HepG2 (cell line): ENCODE measurements around the gene RORB. TPM values are rescaled to one million over a fixed set of nuclear protein-coding genes. Genes with fewer than 3 reads are reported as not detected.

Experiments used
- ATAC-seq: fragments of 200-7000 bp; cut with Tn5 transposase; 3 replicates; pipeline ENCODE4 v1.9.1; 2020; ENCODE audit warnings: mild to moderate bottlenecking, moderate library complexity
- BruUV-seq: library from RNA; stranded (reverse); fragments of 400-500 nt; replicated peaks from 2 replicates; lab custom pipeline; 2021; lab: Mats Ljungman, UMichigan
- CTCF ChIA-PET: fragments of 300-600 bp; formaldehyde crosslinking; extraction: SDS; loops from one replicate; lab custom pipeline; 2021; ENCODE audit warnings: low total read pairs, inconsistent platforms, low intra/inter-chr PET ratio; lab: Yijun Ruan, JAX
- POLR2A ChIA-PET: fragments of 350-600 bp; sonication (Branson Sonifier 250); formaldehyde crosslinking; loops from one replicate; lab custom pipeline; 2020; ENCODE audit warnings: antibody characterized with exemption, inconsistent platforms; lab: Yijun Ruan, JAX
- DNase-seq: peaks from one replicate; pipeline ENCODE4 v3.0.0-alpha.2; 2015; ENCODE audit warnings: low spot score
- FAIRE-seq: peaks from 3 replicates; lab custom pipeline; 2011; peaks lifted over from hg19 to GRCh38; lab: Jason Lieb, UNC
- H2AFZ ChIP-seq: one replicate; pipeline ENCODE4 v1.6.1; 2011; ENCODE audit warnings: low read length, inconsistent platforms
- H3K27ac ChIP-seq: fragments of 300-600 bp; 3 replicates; pipeline ENCODE4 v1.8.0; 2011; ENCODE audit warnings: mixed run types, mild to moderate bottlenecking, mixed read lengths, low read length, inconsistent platforms; ENCODE audit not compliant: insufficient read depth; ENCODE audit errors: extremely low read length
- H3K27me3 ChIP-seq, 2 experiments: fragments of 200-600 bp in 1 of 2; 2 replicates in 1 of 2; 3 replicates in 1 of 2; pipeline versions ENCODE4 v1.6.0 to v1.8.0; 2011; ENCODE audit warnings: low read length in 2 of 2, mild to moderate bottlenecking in 2 of 2, moderate library complexity in 2 of 2, inconsistent platforms in 1 of 2; ENCODE audit not compliant: insufficient read depth in 2 of 2, control insufficient read depth in 1 of 2
- H3K36me3 ChIP-seq, 2 experiments: fragments of 200-600 bp in 1 of 2; replicated peaks in 1 of 2; 2 replicates in 1 of 2; 3 replicates in 1 of 2; pipeline versions ENCODE4 v1.5.1 to v1.8.0; 2011; ENCODE audit warnings: low read length in 2 of 2, inconsistent platforms in 1 of 2; ENCODE audit not compliant: insufficient read depth in 2 of 2, control insufficient read depth in 1 of 2
- H3K4me1 ChIP-seq: 2 replicates; pipeline ENCODE4 v1.5.1; 2012; ENCODE audit warnings: low read length, inconsistent platforms; ENCODE audit not compliant: insufficient read depth
- H3K4me2 ChIP-seq: 2 replicates; pipeline ENCODE4 v1.6.0; 2011; ENCODE audit warnings: low read depth, low read length, inconsistent platforms
- H3K4me3 ChIP-seq, 3 experiments: fragments of 200-600 bp in 1 of 3; sonication (generic), shearing (Covaris generic) in 1 of 3; replicated peaks in 1 of 3; 2 replicates each; pipeline ENCODE4 v1.5.1; 2011 to 2016; ENCODE audit warnings: low read length in 3 of 3, inconsistent platforms in 2 of 3, low read depth in 2 of 3, mild to moderate bottlenecking in 2 of 3, control low read depth in 1 of 3, mixed read lengths in 1 of 3; ENCODE audit not compliant: insufficient read depth in 1 of 3
- H3K79me2 ChIP-seq: one replicate; pipeline ENCODE4 v1.6.1; 2011; ENCODE audit warnings: low read length, inconsistent platforms; ENCODE audit not compliant: insufficient read depth
- H3K9ac ChIP-seq: 2 replicates; pipeline ENCODE4 v1.6.0; 2011; ENCODE audit warnings: mild to moderate bottlenecking, low read depth, low read length, inconsistent platforms; ENCODE audit not compliant: insufficient read depth
- H3K9me3 ChIP-seq: 2 replicates; pipeline ENCODE4 v1.5.1; 2012; ENCODE audit warnings: mild to moderate bottlenecking, low read length
- H4K20me1 ChIP-seq: 2 replicates; pipeline ENCODE4 v1.6.0; 2011; ENCODE audit warnings: inconsistent platforms, mild to moderate bottlenecking, low read length, moderate library complexity; ENCODE audit not compliant: insufficient read depth
- GPN1 ChIP-seq: sonication (generic); formaldehyde crosslinking; IDR thresholded peaks from 2 replicates; pipeline ENCODE4 v1.5.1; 2020; ENCODE audit warnings: missing genetic modification reagents, borderline replicate concordance
- MED8 ChIP-seq: sonication (generic); formaldehyde crosslinking; IDR thresholded peaks from 2 replicates; pipeline ENCODE4 v1.8.1; 2023; ENCODE audit warnings: mild to moderate bottlenecking, missing genetic modification reagents; ENCODE audit not compliant: insufficient replicate concordance
- STAG1 ChIP-seq: sonication (generic); formaldehyde crosslinking; IDR thresholded peaks from 2 replicates; pipeline ENCODE4 v1.4.0; 2020; ENCODE audit warnings: missing genetic modification reagents
- ZNF317 ChIP-seq: sonication (generic); formaldehyde crosslinking; IDR thresholded peaks from 2 replicates; pipeline ENCODE4 v1.5.0; 2020; ENCODE audit warnings: mild to moderate bottlenecking, missing genetic modification reagents
- ZNF432 ChIP-seq: sonication (generic); formaldehyde crosslinking; IDR thresholded peaks from 2 replicates; pipeline ENCODE4 v1.5.0; 2020; ENCODE audit warnings: missing genetic modification reagents, mild to moderate bottlenecking, borderline replicate concordance
- WGBS: methylation state at CpG from one replicate; pipeline ENCODE4 v1.1.6; 2017; ENCODE audit warnings: low lambda C conversion rate; 5-methylcytosine and 5-hydroxymethylcytosine counted together
- in situ Hi-C: cut with HindIII; loops from 2 replicates; pipeline ENCODE4 v1.10.0; 2017; ENCODE audit warnings: low pct_unique_long_range_greater_than_20kb; ENCODE audit not compliant: extremely low pct_ligation_motif_present
- intact Hi-C: fragments of 100-400 bp; cut with micrococcal nuclease; formaldehyde crosslinking; loops from one replicate; pipeline ENCODE4 v1.10.0; 2022; ENCODE audit not compliant: unreplicated experiment
- polyA plus RNA-seq, 8 experiments: library from polyadenylated mRNA; depleted of rRNA in 3 of 8; stranded (reverse) in 7 of 8; unstranded in 1 of 8; fragments of >200 nt; fragmentation: Illumina TruSeq in 4 of 8; extraction: Trizol in 4 of 8; gene quantifications; 2 replicates each; pipeline versions ENCODE4 v1.2.1 to v1.2.3, GENCODE V29; 2011 to 2016; ENCODE audit warnings: low read depth in 4 of 8, missing spikeins in 1 of 8, mixed read lengths in 1 of 8; ENCODE audit not compliant: insufficient read depth in 1 of 8
- total RNA-seq, 5 experiments: library from RNA; depleted of rRNA; stranded (reverse); fragments of >200 nt; fragmentation: Illumina TruSeq; extraction: Trizol; gene quantifications; 2 replicates each; pipeline ENCODE4 v1.2.3, GENCODE V29; 2016; ENCODE audit warnings: low read depth in 1 of 5
- TF ChIP-seq, protein P1 (sequence below): sonication (generic); formaldehyde crosslinking; IDR thresholded peaks from 2 replicates; pipeline ENCODE4 v1.4.0; 2020; ENCODE audit warnings: missing genetic modification reagents, borderline replicate concordance
- TF ChIP-seq, protein P2 (sequence below): IDR thresholded peaks from 2 replicates; pipeline ENCODE4 v1.6.1; 2016

RORB gene
- total and polyA plus RNA-seq, 2 of the 13 experiments (the other 11 are each of a cell fraction or from before 2014, with no cell fraction given), result not detected

DNA sequence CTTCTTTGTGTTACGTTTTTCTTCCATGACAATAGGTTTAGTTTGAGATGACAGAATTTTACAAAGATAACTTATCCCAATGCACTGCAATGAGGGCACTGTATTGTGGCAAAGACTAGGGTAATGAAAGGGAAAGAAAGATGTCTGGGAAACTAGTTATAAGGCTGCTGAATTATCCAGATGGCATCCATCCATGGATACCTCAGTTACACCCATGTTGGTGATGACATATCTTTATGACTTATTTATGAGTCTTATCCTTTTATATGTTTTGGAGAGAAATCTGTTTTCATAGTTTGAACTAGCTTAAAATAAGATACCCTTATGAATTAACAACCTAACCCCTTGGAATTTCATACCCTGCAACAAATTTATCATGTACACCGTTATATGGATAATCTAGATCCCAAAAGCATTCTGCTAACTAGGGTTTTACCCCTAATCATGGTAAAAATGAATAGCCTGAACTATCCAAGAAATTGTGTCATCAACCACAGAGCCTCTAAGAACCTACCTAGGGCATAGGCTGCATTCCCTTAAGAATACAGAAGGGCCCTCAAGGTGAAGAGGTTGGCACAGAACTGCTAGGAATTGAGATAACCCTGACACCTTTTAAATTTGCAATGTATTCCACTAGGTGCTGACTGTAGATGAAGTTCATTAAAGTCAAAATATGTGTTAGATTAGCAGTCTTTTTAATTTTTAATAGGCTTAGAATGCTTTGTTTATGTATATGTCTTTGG is 49.5 kb upstream of the RORB start:
- Histone ChIP-seq H3K4me2 (no peak overlapping the region), H3K9ac (no peak overlapping the region), H3K36me3 (no peaks in the 10 kb centered on the region), H3K9me3 (no peaks in the 10 kb centered on the region), H3K79me2 (no peaks in the 10 kb centered on the region), H2AFZ (no peak overlapping the region), H3K4me3 (no peak overlapping the region), H4K20me1 (no peaks in the 10 kb centered on the region), H3K27ac (no peak overlapping the region), H3K4me1 (no peaks in the 10 kb centered on the region), H3K27me3 (no peaks in the 10 kb centered on the region)
- POLR2A ChIA-PET, result no interaction called here
- TF ChIP-seq MED8 (CRISPR knock-in tag) (no peak), GPN1 (no peak), ZNF432 (no peak), STAG1 (CRISPR knock-in tag) (no peak), ZNF317 (CRISPR knock-in tag) (no peak)
- TF ChIP-seq, protein P1, sequence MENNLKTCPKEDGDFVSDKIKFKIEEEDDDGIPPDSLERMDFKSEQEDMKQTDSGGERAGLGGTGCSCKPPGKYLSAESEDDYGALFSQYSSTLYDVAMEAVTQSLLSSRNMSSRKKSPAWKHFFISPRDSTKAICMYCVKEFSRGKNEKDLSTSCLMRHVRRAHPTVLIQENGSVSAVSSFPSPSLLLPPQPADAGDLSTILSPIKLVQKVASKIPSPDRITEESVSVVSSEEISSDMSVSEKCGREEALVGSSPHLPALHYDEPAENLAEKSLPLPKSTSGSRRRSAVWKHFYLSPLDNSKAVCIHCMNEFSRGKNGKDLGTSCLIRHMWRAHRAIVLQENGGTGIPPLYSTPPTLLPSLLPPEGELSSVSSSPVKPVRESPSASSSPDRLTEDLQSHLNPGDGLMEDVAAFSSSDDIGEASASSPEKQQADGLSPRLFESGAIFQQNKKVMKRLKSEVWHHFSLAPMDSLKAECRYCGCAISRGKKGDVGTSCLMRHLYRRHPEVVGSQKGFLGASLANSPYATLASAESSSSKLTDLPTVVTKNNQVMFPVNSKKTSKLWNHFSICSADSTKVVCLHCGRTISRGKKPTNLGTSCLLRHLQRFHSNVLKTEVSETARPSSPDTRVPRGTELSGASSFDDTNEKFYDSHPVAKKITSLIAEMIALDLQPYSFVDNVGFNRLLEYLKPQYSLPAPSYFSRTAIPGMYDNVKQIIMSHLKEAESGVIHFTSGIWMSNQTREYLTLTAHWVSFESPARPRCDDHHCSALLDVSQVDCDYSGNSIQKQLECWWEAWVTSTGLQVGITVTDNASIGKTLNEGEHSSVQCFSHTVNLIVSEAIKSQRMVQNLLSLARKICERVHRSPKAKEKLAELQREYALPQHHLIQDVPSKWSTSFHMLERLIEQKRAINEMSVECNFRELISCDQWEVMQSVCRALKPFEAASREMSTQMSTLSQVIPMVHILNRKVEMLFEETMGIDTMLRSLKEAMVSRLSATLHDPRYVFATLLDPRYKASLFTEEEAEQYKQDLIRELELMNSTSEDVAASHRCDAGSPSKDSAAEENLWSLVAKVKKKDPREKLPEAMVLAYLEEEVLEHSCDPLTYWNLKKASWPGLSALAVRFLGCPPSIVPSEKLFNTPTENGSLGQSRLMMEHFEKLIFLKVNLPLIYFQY (CRISPR knock-in tag), result no peak
- TF ChIP-seq, protein P2, sequence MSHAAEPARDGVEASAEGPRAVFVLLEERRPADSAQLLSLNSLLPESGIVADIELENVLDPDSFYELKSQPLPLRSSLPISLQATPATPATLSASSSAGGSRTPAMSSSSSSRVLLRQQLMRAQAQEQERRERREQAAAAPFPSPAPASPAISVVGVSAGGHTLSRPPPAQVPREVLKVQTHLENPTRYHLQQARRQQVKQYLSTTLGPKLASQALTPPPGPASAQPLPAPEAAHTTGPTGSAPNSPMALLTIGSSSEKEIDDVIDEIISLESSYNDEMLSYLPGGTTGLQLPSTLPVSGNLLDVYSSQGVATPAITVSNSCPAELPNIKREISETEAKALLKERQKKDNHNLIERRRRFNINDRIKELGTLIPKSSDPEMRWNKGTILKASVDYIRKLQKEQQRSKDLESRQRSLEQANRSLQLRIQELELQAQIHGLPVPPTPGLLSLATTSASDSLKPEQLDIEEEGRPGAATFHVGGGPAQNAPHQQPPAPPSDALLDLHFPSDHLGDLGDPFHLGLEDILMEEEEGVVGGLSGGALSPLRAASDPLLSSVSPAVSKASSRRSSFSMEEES (CRISPR knock-in tag), result no peak
- no TSS peak for BruUV-seq
- WGBS, result 2% methylated on average over 2 of the region's 2 CpGs
- FAIRE-seq (no peak), ATAC-seq (no peak), DNase-seq (no peak)
- intact Hi-C loops (no loop called here), in situ Hi-C loops (no loop called here)
- CTCF ChIA-PET, result no interaction called here
